Liver (tissue), 9 donors: Measurements from ENCODE around the gene TTYH3. TPM values are rescaled to one million over a fixed set of nuclear protein-coding genes. Genes with fewer than 3 reads are reported as not detected.

Source experiments
- DNase-seq: peaks from one replicate; pipeline ENCODE4 v3.0.0-alpha.2; 2017; ENCODE audit warnings: low spot score
- H3K27ac ChIP-seq, 2 donors: one replicate each; pipeline ENCODE4 v1.7.0; 2013; ENCODE audit warnings: inconsistent platforms in 2 of 2, low read length in 2 of 2, control low read depth in 1 of 2, low read depth in 1 of 2, mild to moderate bottlenecking in 1 of 2
- H3K27me3 ChIP-seq, 4 donors: one replicate each; pipeline versions ENCODE4 v1.6.1 to v1.7.0; 2013; ENCODE audit warnings: low read length in 3 of 4, inconsistent platforms in 1 of 4, mild to moderate bottlenecking in 1 of 4, moderate library complexity in 1 of 4; ENCODE audit not compliant: control insufficient read depth in 4 of 4, insufficient read depth in 4 of 4
- H3K36me3 ChIP-seq, 4 donors: one replicate each; pipeline versions ENCODE4 v1.6.1 to v1.7.0; 2013; ENCODE audit warnings: low read length in 3 of 4, mild to moderate bottlenecking in 3 of 4, low read depth in 1 of 4, moderate library complexity in 1 of 4; ENCODE audit not compliant: control insufficient read depth in 4 of 4, insufficient read depth in 3 of 4
- H3K4me1 ChIP-seq, 4 donors: one replicate each; pipeline versions ENCODE4 v1.6.1 to v1.7.0; 2013; ENCODE audit warnings: low read length in 3 of 4, mild to moderate bottlenecking in 3 of 4, moderate library complexity in 1 of 4; ENCODE audit not compliant: control insufficient read depth in 4 of 4, insufficient read depth in 4 of 4
- H3K4me3 ChIP-seq, 3 donors: one replicate each; pipeline versions ENCODE4 v1.6.1 to v1.7.0; 2013; ENCODE audit warnings: low read length in 3 of 3, control low read depth in 1 of 3, low read depth in 1 of 3, mild to moderate bottlenecking in 1 of 3
- H3K9ac ChIP-seq, 2 donors: one replicate each; pipeline ENCODE4 v1.7.0; 2013; ENCODE audit warnings: low read length in 2 of 2, mild to moderate bottlenecking in 2 of 2, moderate library complexity in 2 of 2, control low read depth in 1 of 2, low read depth in 1 of 2
- H3K9me3 ChIP-seq, 4 donors: one replicate each; pipeline versions ENCODE4 v1.6.1 to v1.7.0; 2013; ENCODE audit warnings: low read length in 3 of 4; ENCODE audit not compliant: control insufficient read depth in 4 of 4
- FOXA2 ChIP-seq: IDR thresholded peaks from 2 replicates; pipeline ENCODE4 v1.6.1; 2016; ENCODE audit warnings: antibody characterized with exemption
- HNF4G ChIP-seq: IDR thresholded peaks from 2 replicates; pipeline ENCODE4 v1.6.1; 2016; ENCODE audit warnings: antibody characterized with exemption
- NR2F2 ChIP-seq: IDR thresholded peaks from 2 replicates; pipeline ENCODE4 v1.6.1; 2016; ENCODE audit warnings: antibody characterized with exemption
- RAD21 ChIP-seq, 2 donors: IDR thresholded peaks; 2 replicates each; pipeline ENCODE4 v1.6.1; 2016; ENCODE audit warnings: antibody characterized with exemption in 2 of 2, mild to moderate bottlenecking in 2 of 2
- RXRA ChIP-seq, 2 donors: IDR thresholded peaks; 2 replicates each; pipeline ENCODE4 v1.6.1; 2017 to 2018; ENCODE audit warnings: antibody characterized with exemption in 2 of 2, mild to moderate bottlenecking in 1 of 2
- YY1 ChIP-seq: IDR thresholded peaks from 2 replicates; pipeline ENCODE4 v1.6.1; 2016; ENCODE audit warnings: antibody characterized with exemption, mild to moderate bottlenecking
- WGBS: extraction: QIAGEN DNeasy Blood & Tissue Kit; methylation state at CpG from one replicate; pipeline ENCODE4 v1.1.7; 2013; 5-methylcytosine and 5-hydroxymethylcytosine counted together
- polyA plus RNA-seq, 2 donors: library from polyadenylated mRNA; stranded (reverse) in 1 of 2; unstranded in 1 of 2; fragments of 200-250 nt in 1 of 2; fragments of >200 nt in 1 of 2; fragmentation: Nextera tagmentation in 1 of 2; extraction: Ambion mirVana in 1 of 2; gene quantifications; one replicate each; pipeline versions ENCODE4 v1.2.1 to v1.2.3, GENCODE V29; 2013 to 2015
- total RNA-seq, 2 donors: library from RNA; depleted of rRNA; stranded (reverse); fragments of >200 nt; gene quantifications; one replicate each; pipeline ENCODE4 v1.2.3, GENCODE V29; 2014
- TF ChIP-seq, protein P1 (sequence below): IDR thresholded peaks from 2 replicates; pipeline ENCODE4 v1.6.1; 2016; ENCODE audit warnings: antibody characterized with exemption
- TF ChIP-seq, protein P2 (sequence below): IDR thresholded peaks from 2 replicates; pipeline ENCODE4 v1.6.1; 2016; ENCODE audit warnings: antibody characterized with exemption
- TF ChIP-seq, protein P3 (sequence below): IDR thresholded peaks from 2 replicates; pipeline ENCODE4 v1.6.1; 2016; ENCODE audit warnings: antibody characterized with exemption, mild to moderate bottlenecking
- TF ChIP-seq, protein P4 (sequence below): IDR thresholded peaks from 2 replicates; pipeline ENCODE4 v1.6.1; 2016; ENCODE audit warnings: antibody characterized with exemption
- donor health status: healthy.
- donor health status: healthy.
- donor health status: healthy.
- donor health status: healthy.
- donor health status: healthy.

Gene TTYH3
- total and polyA plus RNA-seq, 4 donors = 8.2 to 19.6 (median 17.4) TPM

DNA sequence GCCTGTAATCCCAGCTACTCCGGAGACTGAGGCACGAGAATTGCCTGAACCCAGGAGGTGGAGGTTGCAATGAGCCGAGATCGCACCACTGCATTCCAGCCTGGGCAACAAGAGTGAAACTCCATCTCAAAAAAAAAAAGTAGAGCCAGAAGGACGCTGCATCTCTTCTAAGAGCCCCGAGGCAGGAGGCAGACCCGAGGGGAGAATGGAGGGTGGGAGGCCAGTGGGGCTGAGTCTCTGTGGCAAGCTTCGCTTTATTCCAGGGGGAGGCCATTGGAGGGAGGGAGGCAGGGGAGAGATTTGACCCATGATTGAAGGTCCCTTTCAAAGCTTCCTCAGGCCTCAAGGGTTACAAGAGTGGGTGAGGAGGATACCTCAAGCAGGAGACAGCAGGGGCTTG lies 18.7 kb downstream of the TTYH3 start:
- 89% methylated on average over 8 of the region's 8 CpGs for WGBS
- H3K36me3 ChIP-seq = peaks cover 0 to 16% (median 8%) of the 10 kb centered on the region in 4 donors
- no peak for DNase-seq

DNA sequence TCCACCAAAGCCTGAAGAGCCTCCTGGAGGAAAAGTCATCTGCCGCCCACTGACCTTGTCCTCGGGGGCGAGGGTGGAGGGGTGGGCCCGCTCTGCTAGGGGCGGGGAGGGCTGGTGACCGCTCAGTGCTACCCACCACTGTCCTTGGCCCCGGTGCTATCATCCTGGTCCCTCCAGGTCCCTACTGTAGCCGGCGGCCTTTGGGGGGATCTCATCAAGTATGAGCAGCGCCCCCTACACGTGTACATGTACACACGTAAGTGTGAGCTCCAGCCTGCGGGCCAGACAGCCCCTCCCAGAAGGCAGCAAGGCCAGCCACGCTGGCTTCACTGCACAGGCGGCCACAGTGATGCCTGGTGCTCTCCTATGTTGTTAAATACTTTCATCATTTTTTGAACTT lies 19.6 kb downstream of the TTYH3 start:
- 91% methylated on average over 15 of the region's 15 CpGs for WGBS
- no peaks in the 10 kb centered on the region for H3K27me3 ChIP-seq
- no peak for DNase-seq
- no peak overlapping the region for H3K4me3 ChIP-seq
- peaks cover 0 to 18% (median 8%) of the 10 kb centered on the region in 4 donors for H3K36me3 ChIP-seq
- H3K4me1 ChIP-seq = no peaks in the 10 kb centered on the region
- TF ChIP-seq, protein P1, sequence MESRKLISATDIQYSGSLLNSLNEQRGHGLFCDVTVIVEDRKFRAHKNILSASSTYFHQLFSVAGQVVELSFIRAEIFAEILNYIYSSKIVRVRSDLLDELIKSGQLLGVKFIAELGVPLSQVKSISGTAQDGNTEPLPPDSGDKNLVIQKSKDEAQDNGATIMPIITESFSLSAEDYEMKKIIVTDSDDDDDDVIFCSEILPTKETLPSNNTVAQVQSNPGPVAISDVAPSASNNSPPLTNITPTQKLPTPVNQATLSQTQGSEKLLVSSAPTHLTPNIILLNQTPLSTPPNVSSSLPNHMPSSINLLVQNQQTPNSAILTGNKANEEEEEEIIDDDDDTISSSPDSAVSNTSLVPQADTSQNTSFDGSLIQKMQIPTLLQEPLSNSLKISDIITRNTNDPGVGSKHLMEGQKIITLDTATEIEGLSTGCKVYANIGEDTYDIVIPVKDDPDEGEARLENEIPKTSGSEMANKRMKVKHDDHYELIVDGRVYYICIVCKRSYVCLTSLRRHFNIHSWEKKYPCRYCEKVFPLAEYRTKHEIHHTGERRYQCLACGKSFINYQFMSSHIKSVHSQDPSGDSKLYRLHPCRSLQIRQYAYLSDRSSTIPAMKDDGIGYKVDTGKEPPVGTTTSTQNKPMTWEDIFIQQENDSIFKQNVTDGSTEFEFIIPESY = no peak
- TF ChIP-seq, protein P2, sequence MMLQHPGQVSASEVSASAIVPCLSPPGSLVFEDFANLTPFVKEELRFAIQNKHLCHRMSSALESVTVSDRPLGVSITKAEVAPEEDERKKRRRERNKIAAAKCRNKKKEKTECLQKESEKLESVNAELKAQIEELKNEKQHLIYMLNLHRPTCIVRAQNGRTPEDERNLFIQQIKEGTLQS = no peak
- H3K27ac ChIP-seq = no peak overlapping the region
- no peak overlapping the region for H3K9ac ChIP-seq
- H3K9me3 ChIP-seq = no peaks in the 10 kb centered on the region

More for the DNA sequence above, 18.7 kb downstream of the TTYH3 start:
- TF ChIP-seq FOXA2 = no peak
- TF ChIP-seq YY1 = no peak
- TF ChIP-seq NR2F2 = no peak
- TF ChIP-seq RAD21 (IDR thresholded peaks at IDR 0.05) = no peak
- no peak for TF ChIP-seq HNF4G
- TF ChIP-seq, protein P3, sequence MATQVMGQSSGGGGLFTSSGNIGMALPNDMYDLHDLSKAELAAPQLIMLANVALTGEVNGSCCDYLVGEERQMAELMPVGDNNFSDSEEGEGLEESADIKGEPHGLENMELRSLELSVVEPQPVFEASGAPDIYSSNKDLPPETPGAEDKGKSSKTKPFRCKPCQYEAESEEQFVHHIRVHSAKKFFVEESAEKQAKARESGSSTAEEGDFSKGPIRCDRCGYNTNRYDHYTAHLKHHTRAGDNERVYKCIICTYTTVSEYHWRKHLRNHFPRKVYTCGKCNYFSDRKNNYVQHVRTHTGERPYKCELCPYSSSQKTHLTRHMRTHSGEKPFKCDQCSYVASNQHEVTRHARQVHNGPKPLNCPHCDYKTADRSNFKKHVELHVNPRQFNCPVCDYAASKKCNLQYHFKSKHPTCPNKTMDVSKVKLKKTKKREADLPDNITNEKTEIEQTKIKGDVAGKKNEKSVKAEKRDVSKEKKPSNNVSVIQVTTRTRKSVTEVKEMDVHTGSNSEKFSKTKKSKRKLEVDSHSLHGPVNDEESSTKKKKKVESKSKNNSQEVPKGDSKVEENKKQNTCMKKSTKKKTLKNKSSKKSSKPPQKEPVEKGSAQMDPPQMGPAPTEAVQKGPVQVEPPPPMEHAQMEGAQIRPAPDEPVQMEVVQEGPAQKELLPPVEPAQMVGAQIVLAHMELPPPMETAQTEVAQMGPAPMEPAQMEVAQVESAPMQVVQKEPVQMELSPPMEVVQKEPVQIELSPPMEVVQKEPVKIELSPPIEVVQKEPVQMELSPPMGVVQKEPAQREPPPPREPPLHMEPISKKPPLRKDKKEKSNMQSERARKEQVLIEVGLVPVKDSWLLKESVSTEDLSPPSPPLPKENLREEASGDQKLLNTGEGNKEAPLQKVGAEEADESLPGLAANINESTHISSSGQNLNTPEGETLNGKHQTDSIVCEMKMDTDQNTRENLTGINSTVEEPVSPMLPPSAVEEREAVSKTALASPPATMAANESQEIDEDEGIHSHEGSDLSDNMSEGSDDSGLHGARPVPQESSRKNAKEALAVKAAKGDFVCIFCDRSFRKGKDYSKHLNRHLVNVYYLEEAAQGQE = no peak
- no peak for TF ChIP-seq RXRA (IDR thresholded peaks at IDR 0.05)
- TF ChIP-seq, protein P1 = no peak
- TF ChIP-seq, protein P4, sequence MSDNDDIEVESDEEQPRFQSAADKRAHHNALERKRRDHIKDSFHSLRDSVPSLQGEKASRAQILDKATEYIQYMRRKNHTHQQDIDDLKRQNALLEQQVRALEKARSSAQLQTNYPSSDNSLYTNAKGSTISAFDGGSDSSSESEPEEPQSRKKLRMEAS = no peak
- Histone ChIP-seq H3K27me3 (no peaks in the 10 kb centered on the region), H3K27ac (no peak overlapping the region), H3K4me1 (no peaks in the 10 kb centered on the region), H3K4me3 (no peak overlapping the region), H3K9me3 (no peaks in the 10 kb centered on the region), H3K9ac (no peak overlapping the region)
